GM19035 (cell line): ENCODE results near the gene KRTAP22-2.

Experiments
- ATAC-seq: cut with Tn5 transposase; IDR thresholded peaks from one replicate; pipeline ENCODE4 v1.9.1; 2021; ENCODE audit not compliant: unreplicated experiment

KRTAP22-2 gene

DNA sequence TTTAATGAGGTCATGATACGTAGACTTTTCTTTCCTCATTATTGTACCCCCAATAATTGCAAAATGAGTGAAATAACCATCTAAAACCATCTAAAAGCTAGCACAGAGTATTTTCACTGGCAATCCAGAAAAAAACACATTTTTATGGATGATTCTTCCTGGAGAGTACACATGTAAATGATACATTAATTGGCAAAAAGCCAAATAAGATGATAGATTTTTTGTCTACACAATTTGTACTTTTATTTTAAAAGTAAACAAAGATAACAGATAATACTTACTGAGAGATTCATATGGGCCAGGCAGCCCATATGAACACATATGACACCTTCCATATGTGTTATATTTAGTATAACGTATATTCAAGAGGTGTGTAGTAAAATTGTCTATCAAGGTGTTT is 26.6 kb downstream of the KRTAP22-2 start:
- no peak for ATAC-seq

DNA sequence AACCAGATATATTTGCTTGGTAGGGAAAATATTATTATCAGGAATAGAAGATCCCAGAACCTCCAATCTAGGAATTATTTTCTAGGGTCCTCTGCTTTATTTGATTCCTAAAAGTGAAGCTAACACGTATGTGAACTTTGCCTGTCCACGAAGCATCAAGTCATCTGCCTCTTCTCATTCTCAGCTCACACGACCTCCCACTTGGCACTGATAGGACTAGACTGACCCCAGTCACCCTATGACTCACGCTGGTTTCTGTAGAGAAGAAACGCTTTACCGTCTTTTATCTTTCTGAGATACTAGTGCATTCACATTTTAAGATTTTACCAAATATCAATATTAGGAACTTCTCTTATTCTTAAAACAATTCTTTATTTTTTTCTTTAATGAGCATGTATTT is 27.1 kb downstream of the KRTAP22-2 start:
- ATAC-seq: no peak

DNA sequence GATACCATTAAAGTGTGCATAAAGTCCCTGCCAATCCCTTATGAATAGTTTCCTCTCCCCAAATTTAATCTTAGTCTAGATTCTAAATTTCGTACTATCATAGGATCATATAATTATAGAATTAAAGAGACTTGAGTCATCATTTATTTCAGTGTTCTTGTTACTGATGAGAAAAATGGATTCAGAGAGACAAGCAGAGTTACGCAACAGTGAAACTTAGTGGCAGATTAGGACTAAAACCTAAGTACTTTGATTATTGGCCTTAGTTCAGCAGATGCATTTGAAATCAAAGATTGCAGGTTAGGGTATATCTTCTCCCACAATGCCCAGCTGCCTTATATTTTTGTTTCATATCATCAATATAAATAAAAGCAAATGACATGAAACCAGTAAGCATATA is 28.2 kb downstream of the KRTAP22-2 start:
- ATAC-seq: no peak

DNA sequence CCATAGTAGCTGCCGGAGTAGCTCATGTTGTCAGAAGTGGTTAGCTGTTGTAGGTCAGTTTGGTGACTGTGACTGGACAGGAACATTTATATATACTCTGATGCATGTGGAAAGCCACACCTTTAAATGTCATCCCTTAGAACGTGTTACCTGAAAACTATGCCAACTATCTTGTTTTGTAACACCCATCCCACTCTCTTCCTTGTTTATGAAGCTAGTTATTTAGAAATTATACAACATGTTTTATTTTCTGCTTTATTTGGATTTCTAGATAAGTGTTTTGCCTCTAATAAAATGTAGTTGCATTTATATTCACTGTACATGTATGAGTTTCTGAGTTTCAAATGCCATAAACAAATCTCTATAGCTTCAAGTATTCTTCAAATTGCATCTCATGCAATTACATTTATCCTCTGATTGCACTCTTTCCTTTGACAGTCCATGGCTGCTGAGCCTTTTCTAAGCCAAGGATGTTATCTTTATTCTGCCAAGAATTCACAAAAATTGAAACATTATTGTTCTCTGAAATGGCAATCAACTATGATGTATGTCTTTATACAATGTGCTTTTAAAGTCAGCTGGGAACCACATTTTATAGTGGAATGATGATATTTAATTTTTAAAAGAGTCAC is 28.8 kb downstream of the KRTAP22-2 start, which contains the start of gene KRTAP19-7:
Gene KRTAP19-7, minus strand, starts transcription at position 51 of the 632 bp plus-strand sequence. Its CDS starts 25 bp downstream, at position 26.
- no peak for ATAC-seq

DNA sequence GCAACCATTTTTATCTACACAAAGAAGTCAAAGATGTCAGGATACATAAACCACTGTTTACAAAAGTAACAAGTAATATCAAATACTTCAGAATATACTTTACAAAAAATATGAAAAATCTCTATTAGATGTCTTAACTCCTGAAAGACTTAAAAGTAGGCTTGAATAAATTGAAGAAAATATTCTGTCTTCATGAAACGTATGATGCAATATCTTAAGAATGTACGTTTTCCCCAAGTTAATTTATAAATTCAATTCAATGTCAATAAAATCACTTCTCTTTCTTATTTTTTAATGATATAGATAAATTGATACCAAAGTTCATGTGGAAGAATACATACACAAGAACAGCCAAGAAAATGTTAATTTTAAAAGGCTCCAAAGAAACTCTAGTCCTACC is 35.1 kb downstream of the KRTAP22-2 start:
- ATAC-seq: no peak

DNA sequence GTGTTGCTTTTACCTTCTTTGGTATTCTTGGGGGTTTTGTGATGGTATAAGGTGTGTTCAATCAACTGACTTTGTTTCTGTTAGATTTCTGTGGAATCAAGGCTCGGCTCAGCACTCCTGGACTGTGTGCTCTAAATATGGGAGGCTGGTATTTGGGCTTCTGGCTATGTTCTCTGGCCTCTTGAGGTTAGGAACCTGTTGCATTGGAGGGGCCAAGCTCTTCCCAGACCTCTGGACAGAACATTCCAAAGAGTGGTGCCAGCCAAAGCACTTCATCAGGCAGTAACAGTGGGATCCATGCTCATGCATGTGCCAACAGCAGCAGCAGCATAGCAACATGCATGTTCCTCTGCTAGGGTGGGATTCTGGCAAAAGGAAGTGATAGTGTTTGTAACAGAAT is 37.4 kb downstream of the KRTAP22-2 start:
- ATAC-seq: no peak

DNA sequence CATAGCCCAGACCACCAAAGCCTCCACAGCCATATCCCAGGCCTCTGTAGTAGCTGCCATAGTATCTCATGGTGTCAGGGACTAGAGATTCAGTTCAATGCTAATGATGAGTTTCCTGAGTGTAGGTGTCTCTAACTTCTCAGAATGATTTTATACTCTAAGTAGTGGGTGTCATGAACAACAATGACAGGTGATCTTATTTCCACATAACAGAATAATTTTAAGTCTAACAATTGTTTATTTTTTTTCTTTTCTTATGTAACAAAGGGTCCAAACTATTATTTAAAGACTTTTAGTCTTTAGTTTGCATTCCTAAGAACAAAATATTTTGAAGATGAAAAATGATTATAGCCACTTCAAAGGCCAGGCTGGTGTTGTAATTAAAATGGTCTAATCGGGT is 48.4 kb downstream of the KRTAP22-2 start, which contains the start of gene KRTAP19-6:
Gene KRTAP19-6, minus strand, starts transcription at position 101 of the 400 bp plus-strand sequence. Its CDS starts 31 bp downstream, at position 70.
- ATAC-seq: no peak
